Stimulated activated CD4-positive, alpha-beta T cell treated with anti-CD3 and anti-CD28 coated beads, Interleukin-1b, Interleukin-23, amount 100 ng/mL, for 24 hours (primary cell): ENCODE data around the gene NEAT1.

Source experiments
- DNase-seq, 4 experiments: peaks; one replicate each; pipeline ENCODE4 v3.0.0-alpha.2; 2020; ENCODE audit warnings: low read depth in 4 of 4, low spot score in 1 of 4

NEAT1 gene

GRCh38 chr11:65389294-65389980, 33.2 kb upstream of the NEAT1 start:
- DNase-seq: no peak

GRCh38 chr11:65390099-65390941, 32.3 kb upstream of the NEAT1 start:
- no peak for DNase-seq

DNA sequence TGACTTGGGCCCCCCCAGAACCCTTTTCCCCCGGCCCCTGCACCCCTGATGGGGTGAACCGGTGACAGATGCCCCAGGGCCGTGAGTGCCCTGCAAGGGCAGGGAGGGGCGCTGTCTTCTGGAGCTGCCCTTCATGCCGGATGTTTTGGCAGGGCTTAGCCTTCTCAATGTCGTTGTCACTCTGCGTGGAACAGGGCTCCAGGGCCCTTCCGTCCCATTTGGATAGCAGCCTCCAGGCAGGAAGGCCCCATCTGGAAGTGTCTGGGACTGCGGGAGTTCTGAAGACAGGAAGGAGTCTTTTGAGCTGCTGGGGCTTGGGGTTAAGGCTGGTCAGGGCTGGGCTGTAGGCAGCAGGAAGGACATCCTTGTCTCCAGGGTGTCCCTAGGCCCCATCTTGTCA, 31.6 kb upstream of the NEAT1 start:
- DNase-seq: no peak

DNA sequence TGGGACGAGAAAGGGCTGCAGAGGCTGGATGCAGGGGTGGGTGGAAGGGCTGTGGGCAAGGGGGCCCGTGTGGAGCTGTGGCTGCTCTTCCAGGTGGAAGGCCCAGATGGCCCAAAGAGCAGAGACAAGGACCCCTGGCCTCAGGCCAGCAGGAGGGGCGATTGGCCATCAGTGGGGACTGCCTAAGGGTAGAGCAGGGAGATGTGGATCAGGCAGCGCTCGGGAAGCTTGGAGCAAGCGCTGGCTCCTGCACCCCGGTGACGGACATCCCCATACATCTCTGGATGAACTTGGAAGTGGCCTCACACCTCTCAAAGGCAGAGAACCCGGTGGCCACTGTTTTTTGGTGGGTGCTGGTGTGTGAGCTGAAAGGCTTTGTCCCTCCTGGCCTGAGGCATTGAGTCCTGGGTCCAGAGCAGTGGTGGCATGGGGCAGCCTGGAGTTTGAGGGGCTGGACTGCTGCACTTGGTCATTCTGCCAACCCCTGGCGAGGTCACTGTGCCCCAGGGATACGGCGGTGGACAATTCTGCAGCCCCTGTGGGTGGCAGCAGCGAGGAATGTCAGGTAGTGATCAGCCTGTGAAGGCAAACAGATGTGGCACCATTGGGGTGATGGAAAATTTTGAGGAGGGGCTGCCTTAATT, 30.3 kb upstream of the NEAT1 start:
- no peak for DNase-seq

DNA sequence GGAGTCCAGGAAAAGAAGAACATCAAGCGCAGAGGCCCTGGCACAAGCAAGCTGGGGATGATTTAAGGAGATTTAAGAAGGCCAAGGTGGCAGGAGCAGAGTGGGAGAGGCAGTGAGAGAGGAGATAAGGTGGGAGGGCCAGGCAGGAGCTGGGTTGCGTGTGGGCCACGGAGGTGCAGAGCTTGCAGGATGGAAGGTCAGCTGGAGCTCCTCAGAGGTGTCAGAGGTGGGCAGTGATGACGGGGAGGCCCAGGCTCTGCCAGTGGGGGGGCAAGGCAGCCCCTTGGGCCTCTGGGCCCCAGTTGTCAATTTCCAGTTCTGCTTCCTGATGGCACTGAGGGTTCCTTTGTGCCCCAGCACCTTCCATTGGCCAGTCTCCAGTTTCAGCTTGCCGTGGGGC, 29.7 kb upstream of the NEAT1 start:
- no peak for DNase-seq

- no peak for DNase-seq
These were observed 29.0 kb upstream of the NEAT1 start for GRCh38 chr11:65393513-65394079.

GRCh38 chr11:65394125-65394536, 28.5 kb upstream of the NEAT1 start:
- DNase-seq: no peak

GRCh38 chr11:65395961-65396530, 26.6 kb upstream of the NEAT1 start:
- DNase-seq: no peak

DNA sequence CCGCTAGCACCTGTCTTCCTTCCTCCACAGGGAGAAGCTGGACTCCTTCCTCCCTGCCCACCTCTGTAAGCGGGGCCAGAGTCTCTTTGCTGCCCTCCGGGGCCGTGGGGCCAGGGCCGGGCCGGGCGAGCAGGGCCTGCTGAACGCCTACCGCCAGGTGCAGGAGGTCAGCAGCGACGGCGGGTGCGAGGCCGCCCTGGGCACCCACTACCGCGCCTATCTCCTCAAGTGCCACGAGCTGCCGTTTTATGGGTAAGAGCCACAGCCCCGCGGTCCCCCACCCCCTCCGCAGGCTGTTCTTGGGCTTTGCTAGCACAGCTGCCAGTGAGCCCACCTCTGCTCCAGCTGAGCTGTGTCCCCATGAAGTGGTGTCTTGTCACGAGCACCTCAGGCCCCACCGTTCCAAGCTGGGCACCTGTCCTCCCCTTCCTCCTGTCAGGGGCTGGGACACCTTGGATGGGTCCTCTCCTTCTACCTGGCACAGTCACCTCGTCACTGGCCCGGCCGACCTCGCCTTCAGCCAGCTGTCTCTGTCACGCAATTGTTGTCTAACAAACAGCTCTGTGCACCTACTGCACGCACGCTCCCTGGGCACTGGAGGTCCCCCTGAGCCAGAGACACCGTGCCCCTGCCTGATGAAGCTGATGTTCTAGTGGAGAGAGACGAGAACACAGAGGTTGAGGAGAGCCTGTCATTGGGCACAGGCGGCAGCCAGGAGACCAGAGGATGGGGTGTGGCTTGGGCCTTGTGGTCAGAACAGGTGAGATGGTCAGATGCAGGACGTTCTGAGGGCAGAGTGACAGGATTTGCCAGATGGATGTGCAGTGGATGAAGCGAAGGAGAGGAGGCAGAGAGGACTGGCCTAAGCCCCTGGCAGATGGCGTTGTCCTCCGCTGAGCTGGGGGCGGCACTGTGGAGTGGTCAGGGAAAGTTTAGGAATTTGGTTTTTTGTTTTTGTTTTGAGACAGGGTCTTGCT, 25.5 kb upstream of the NEAT1 start:
- no peak for DNase-seq

GRCh38 chr11:65398362-65398910, 24.2 kb upstream of the NEAT1 start:
- no peak for DNase-seq

- no peak for DNase-seq
These were observed 23.3 kb upstream of the NEAT1 start for GRCh38 chr11:65399249-65399648.

DNA sequence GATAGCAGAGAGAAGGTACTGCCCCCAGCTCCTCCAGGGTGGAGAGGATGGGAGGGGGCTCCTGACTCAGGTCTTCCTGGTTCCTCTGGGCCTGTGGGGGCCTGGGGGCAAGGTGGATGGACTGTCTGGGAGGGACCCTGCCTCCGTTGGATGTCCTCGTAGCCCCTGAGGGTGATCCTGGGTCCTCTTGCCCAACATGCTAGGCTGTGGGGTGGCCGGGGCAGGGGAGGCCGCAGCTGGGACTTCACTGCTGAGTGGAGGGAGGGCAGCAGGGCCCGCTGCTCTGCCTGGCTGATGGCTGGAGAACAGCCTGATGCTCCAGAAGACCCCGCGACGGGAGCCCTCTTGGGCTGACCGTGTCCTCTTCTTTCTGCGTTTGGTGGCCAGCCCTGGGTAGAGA, 22.8 kb upstream of the NEAT1 start:
- DNase-seq: no peak

DNA sequence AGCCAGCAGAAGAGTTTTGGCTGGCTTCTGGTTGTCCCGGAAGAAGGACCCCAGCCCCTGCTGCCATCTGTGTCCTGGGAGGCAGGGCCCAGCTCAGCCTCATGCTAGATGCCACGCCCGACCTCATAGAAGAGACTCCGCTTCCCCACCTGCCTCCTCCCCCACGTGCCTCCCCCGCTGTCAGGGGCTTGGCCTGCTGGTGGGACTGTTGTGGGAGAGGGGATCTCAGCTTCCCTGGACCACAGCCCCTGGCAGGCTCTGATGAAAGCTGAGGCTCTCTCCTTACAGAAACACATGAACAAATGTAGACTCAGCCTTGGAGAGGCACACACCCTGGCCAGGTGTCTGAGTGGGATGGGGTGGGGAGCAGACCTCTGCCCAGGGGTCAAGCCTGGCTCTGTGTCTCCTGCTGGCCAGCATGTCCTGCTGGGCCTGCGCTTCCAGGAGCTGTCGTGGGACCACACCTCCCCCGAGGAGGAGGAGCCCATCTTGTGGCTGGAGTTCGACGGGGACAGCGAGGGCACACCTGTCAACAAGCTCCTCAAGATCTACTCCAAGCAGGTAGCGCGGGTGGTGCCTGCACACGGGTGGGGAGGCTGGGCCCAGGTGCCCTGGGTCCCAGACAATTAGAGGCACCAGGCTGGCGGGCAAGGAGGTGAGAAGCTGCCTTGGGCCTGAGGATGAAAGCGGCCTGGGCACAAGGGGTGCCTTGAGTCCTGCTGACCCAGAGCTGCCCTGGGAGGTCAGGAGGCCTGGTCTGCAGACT, 22.1 kb upstream of the NEAT1 start:
- no peak for DNase-seq

DNA sequence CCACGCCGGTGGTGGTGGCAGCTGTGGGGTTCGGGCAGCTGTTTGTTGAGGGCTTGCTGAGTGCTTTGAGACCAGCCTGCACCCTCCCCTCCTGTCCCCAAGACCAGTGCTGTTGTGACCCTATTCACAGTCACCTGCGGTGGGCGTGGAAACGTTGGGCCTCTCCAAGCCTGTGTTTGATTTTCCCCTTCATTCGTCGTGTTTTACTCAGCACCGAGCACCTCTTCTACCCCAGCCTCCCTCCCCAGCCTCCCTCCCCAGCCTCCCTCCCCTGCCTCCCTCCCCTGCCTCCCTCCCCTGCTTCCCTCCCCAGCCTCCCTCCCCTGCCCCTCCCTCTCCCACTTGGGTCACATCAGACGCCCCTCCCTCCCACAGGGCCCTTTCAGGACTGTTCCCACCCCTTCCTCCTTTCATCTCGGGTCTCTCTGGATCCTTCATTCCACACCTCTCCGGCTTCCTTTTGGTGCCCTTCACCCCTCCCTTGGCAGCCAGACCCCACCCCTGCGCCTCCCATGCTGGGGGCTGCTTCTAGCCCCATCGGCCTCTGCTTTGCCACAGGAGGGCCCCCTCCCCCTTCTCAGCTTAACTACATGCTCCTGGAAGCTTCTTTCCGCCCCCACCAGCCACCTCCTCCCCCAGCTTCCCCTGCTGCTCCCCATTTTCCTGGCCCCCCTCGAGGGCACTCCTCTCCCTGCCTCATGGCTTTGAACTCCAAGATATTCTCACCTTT, 21.4 kb upstream of the NEAT1 start:
- DNase-seq: no peak

GRCh38 chr11:65401803-65402248, 20.8 kb upstream of the NEAT1 start:
- no peak for DNase-seq

DNA sequence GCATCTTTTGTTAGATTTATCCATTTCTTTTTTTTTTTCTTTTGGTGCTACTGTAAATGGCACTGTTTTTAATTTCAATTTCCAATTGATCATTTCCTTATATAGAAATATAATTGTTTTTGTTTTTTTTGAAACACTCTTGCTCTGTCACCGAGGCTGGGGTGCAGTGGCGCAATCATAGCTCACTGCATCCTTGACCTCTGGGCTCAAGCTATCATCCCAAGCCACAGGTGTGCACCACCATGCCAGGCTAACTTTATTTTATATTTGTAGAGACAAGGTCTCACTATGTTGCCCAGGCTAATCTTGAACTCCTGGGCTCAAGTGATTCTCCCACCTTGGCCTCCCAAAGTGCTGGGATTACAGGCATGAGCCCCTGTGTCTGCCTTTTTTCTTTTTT, 19.8 kb upstream of the NEAT1 start:
- DNase-seq: no peak

GRCh38 chr11:65403607-65404121, 18.9 kb upstream of the NEAT1 start:
- DNase-seq: no peak

DNA sequence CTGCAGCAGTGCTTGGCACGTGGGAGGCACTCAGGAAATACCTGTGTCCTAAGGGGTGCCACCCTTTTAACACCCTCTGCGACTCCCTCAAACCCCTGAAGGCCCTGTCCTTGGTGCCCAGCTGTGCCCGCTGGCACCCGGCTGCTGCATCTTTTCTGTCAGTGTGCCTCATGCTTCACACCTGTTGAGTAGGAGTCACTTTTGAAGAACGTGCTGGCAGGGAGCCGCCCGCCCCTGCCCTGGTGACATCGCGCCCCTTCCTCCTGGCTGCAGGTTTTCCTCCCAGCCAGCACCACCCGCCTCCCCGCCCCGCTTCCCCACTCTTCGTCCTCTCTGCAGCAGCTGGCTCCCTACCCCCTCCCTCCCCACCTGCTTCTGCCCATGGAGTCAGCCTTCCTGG, 18.4 kb upstream of the NEAT1 start:
- DNase-seq: no peak
